Sciatic nerve (tissue), 2 donors: ENCODE measurements around the gene ZNF423. TPM values are rescaled to one million over a fixed set of nuclear protein-coding genes. Genes with fewer than 3 reads are reported as not detected.

Experiments
- ATAC-seq: fragments of 200-7000 bp; cut with Tn5 transposase; one replicate; pipeline ENCODE4 v1.9.1; 2020; ENCODE audit warnings: mild to moderate bottlenecking, moderate library complexity
- DNase-seq: peaks from one replicate; pipeline ENCODE4 v3.0.0-alpha.2; 2020; ENCODE audit warnings: low spot score
- intact Hi-C: fragments of 100-400 bp; cut with DNase I; formaldehyde crosslinking; loops from one replicate; pipeline ENCODE4 v1.14.2; 2022
- total RNA-seq: library from RNA; stranded (reverse); fragmentation: NEBNext Ultra II Directional; extraction: Animal tissue kit (Norgen Biotek cat#: 25700); gene quantifications from one replicate; pipeline ENCODE4 v1.2.1, GENCODE V29; 2021
- donor health status: DM: no; HTN: no; CAD: no.
- donor health status: DM: no; HTN: no; CAD: no.

Gene ZNF423
- total RNA-seq, 1 donor from 2014 or later = 25.3 TPM

DNA sequence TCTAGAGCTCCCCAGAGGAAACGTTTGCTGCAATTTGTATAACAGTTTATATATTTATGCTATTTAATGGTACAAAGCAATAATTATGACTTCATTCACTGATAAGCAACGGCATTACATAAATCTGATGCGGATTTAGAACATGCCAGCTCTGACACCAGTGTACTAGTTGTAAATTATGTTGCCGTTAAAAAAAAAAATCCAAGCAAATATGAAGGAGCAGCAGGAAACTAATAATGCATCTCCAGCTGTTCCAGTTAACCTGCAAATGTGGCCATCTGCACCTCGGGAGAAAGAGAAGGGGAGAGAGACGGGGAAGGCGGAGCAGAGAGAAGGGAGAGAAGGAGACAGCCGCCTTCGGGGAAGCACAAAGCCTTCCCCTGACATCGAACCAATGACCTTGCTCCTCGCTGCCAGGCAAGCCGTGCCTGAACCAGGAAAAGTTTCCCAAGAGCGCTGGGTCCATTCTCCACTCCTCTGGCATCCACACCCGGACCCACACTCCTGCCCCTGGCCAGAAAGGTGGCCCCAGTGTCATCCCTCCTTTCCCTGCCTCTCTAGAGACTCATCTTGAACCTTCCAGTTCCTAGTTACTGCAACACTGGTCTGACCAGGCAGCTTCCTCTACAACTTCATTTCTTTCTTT, 307.5 kb downstream of the ZNF423 start:
- DNase-seq (no peak), ATAC-seq (no peak)
- intact Hi-C loops = no loop called here

- ATAC-seq = no peak
- intact Hi-C loops = no loop called here
- no peak for DNase-seq
These were observed 308.5 kb downstream of the ZNF423 start for GRCh38 chr16:49547448-49547847.

DNA sequence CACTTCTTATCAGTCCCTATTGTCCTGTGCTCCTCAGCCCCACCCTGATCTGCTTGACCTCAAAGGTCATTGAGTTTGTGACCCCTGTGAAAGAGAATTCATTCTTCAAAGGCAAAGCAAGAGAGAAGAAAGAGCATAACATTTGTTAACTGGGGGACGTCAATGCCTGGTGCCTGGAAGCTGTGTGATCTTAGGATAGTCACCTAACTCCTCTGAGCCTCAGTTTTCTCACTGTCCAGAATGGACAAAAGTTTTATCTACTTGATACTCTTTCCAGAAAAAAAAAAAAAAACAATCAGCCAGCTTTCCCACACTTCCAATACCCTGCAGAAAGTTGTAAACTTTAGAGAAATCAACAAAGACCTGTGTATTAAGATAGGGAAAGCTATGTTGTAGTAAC, 309.2 kb downstream of the ZNF423 start:
- no peak for ATAC-seq
- DNase-seq = no peak
- intact Hi-C loops = no loop called here

DNA sequence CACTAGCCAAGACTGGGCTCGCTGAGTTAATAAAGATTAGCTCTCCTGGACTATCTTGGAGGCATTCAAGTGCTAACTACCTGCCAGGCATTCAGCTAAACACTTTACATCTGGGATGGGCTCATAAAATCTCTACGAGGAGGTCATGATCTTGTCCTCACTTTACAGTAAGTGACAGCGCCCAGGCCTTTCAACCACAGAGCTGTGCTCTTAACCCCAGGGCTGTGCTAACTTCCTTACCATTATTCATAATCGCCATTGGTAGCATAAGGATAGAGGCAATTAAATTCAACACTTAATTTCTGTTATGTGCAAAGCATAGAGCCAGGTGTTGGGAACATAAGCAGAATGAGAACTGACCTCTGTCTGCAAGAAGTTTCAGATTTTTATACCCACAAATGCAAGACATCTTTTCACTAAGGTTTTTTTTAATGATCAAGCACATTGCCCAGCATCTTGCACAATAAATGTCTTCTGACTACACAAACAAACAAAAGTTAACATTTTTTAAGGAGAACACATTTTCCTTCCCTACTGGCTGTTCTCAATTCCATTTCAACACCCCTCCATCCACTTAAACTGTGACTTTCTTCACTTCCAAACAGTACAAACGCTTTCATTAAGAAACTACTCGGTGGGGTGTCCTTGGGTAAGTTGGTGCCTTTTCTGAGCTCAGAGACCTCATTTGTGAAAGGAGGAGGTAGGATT, 310.0 kb downstream of the ZNF423 start:
- peak; percentile 58 for ATAC-seq
- DNase-seq = no peak
- intact Hi-C loops = no loop called here

DNA sequence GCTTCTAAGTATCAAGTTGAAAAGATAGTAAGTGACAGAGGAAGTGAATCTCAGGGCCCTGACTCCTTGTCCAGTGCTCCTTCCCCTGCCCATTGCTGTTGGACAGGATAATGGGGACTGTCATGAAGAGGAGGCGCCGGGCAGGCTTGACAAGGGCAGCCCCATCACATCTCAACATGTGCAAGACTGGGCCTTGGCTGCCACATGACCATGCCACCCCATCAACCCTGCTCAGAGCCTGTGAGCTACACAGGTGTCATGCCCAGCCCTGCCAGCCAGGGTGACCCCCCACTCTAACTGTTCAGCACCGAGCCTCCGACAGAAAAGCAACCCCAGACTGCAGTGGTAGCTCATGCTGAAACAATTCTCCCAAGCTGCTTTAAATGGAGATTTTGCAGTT, 310.7 kb downstream of the ZNF423 start:
- intact Hi-C loops = no loop called here
- DNase-seq (no peak), ATAC-seq (no peak)

GRCh38 chr16:49544828-49545227, 311.1 kb downstream of the ZNF423 start:
- no peak for ATAC-seq
- intact Hi-C loops = no loop called here
- DNase-seq = no peak

GRCh38 chr16:49543631-49543946, 312.3 kb downstream of the ZNF423 start:
- intact Hi-C loops = no loop called here
- no peak for ATAC-seq
- DNase-seq = no peak

DNA sequence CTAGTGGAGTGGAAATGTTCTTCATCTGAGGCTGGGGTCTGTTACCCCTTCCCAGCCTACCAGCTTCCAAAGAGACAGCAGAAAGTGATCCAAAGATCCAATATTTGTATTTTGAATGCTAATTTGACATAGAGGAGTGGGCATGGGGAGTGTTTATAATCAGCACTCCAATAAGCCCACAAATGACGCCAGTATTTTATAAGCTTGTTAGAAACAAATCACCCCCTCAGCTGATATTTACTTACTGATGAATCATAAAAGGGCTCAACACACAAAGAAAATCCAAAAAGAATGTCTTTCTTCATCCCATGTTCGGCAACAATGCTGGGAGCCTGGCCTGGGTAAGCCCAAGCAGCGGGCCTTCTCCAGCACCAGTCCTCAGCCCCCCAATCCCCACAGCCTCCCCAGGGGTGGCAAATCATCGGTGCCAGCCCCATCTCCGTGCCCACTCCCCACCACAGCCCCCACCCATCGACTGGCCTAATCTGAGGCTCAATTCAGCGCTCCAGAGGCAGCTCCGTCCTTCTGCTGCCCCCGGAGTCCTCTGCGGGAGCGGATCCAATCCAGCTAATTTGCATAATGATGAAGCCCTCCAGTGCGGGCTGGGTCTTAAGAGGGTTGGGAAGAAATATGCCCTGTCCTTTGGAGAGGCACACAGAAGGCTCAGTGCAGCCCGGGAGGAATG, 312.8 kb downstream of the ZNF423 start:
- intact Hi-C loops = no loop called here
- ATAC-seq (peak; percentile 29), DNase-seq (no peak)

DNA sequence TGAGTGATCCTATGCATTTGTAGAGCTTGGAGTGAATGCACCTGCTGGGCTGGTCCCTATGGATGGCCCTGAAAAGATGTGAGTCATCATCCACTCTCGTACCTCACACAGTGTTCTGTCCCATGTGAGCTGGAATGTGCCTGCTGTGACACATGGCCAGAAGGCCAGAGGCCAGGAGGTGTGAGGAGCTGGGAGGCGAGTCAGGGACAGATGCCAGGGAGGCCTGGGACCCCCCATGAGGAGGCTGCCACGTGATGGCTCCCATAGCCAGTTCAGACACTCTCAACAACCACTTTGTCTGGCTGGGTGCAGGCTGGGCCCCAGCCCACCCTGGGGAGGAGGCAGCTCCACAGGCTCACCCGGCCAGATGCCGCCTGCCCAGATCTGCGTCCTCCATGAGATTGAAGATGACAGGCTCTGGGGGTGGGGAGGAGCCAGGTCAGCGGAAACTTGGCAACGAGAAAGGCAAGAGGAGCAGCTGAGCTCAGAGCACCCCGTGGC, 313.5 kb downstream of the ZNF423 start:
- no peak for DNase-seq
- peak; percentile 12 for ATAC-seq
- intact Hi-C loops = no loop called here

DNA sequence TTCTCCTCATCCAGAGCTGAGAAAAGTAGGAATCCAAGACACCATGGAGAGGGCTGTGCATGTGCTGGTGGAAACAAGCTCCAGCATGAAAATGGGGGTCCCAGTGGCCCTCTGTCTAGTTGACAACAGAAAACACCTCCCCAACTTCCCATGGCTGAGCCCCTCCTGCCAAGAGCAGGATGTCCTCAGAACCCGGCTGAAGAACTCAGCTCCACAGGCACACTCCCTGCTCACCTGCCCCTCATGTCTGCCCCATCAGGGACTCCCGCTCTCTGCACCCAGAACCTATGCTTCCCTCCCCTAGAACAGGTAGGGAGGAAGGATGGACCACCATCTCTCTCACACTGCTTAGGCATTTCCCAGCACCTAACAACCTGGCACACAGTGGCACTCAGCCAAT, 315.1 kb downstream of the ZNF423 start:
- no peak for DNase-seq
- no peak for ATAC-seq
- intact Hi-C loops = no loop called here

- ATAC-seq (no peak), DNase-seq (no peak)
- intact Hi-C loops = no loop called here
These were observed 316.2 kb downstream of the ZNF423 start for GRCh38 chr16:49539758-49540157.

- ATAC-seq = no peak
- intact Hi-C loops = no loop called here
These were observed 317.9 kb downstream of the ZNF423 start for GRCh38 chr16:49537924-49538459.

DNA sequence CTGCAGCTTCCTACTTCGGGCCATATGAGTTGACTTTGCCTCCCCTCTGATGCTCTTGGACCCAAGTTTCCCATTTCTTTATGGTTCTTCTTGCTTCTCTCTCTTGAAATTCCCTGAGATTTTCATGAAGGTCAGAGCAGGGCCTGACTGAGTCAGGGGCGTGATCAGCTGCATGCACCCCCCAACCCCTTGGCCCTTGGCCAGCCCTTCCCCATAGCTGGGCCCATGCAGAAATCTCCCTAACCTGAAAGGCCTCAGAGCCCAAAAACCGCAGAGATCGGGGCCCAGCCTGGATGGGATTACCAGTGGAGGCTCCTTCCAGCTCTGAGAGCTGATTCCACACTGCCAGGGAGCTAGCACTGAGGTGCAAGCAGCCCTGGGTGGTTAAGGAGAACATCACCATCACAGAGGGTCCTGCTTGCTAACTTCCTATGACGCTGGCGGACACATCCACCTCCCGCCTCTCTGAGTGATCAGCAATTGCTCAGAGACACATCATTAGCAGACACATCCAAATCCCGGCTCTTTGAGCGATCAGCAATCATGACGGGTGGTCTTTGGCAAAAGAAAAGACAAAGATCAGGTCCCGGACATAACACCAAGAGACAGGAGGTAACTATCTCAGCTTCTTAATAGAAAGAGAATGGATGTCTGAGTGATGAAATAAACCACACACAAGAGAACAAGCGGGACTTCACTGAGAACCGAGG, 320.9 kb downstream of the ZNF423 start:
- ATAC-seq (no peak), DNase-seq (no peak)
- intact Hi-C loops = no loop called here

More at GRCh38 chr16:49537924-49538459, 317.9 kb downstream of the ZNF423 start:
- no peak for DNase-seq

GRCh38 chr16:49533422-49533821, 322.5 kb downstream of the ZNF423 start:
- DNase-seq (no peak), ATAC-seq (no peak)
- intact Hi-C loops = no loop called here

DNA sequence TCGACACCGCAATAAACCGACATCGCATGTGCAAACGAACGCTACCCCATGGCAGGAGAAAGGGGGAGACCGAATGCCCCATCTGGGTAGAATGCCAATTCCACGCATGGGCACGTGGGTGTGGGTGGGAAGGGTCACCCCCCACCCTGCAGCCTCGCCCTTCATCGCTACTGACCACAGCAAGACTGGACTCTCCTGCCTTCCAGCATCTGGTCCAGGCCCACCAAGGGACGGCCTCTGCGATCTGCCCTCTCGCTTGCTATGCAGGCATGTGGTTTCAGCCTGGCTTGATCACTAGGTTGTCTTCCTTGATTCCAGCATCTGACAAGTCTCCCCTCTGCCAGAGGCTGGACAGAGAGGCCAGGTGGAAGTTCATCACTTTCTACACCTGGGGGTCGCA, 323.0 kb downstream of the ZNF423 start:
- ATAC-seq = no peak
- intact Hi-C loops = no loop called here
- no peak for DNase-seq

DNA sequence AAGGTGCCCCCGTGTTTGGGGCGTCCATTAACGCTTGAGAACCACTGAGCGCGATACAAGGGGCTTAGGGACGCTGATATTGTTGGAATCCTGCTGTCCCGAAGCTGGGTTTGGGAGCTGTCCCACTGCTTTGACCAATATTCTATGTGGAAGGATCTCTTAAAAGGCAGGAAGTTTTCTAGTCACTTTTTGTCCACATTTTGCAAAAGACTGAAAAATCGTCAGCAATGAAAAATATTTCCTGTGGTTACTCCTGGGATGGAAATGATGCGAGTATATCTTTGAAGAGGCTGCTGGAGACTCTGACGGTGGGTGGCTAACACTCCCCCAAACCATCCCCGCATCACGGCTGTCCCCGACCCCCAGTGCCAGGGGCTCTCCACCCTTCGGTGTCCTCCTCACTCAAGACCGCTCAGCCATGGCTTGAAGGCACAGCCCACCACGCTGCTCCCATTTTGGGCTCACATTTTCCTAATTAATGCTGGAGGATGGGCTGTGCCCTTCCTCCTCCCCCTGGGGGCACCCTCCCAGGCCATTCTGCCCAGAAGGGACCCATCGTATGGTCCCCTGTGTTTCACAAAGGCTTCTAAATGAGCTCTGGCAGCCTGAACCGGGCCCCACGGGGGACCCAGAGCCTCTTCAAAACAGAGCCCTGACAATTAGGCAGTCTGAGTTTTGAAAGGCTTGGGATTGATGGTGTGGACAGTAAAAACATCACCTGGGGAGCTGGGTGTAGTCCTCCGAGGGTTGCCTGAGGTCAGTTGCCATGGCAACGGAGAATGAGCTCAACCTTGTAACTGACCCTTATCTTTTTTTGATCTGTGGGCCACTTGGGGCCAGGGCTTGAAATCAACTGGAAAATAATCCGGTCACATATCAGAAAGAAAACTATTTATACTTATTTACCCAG, 323.7 kb downstream of the ZNF423 start:
- intact Hi-C loops = no loop called here
- DNase-seq = no peak

GRCh38 chr16:49531425-49531824, 324.5 kb downstream of the ZNF423 start:
- ATAC-seq (no peak), DNase-seq (no peak)
- intact Hi-C loops = no loop called here

More for the DNA sequence above, 323.7 kb downstream of the ZNF423 start:
- peak; percentile 42 for ATAC-seq

GRCh38 chr16:49530427-49530970, 325.4 kb downstream of the ZNF423 start:
- no peak for DNase-seq
- intact Hi-C loops = no loop called here
- ATAC-seq = no peak
